HEK293 (cell line): ENCODE measurements around the gene CSNK1A1L.

ENCODE experiments used
- CTCF ChIP-seq: fragments of 450-650 bp; formaldehyde crosslinking; IDR thresholded peaks from 2 replicates; pipeline ENCODE4 v1.5.1; 2016; ENCODE audit warnings: missing biosample characterization, missing genetic modification characterization
- PRDM4 ChIP-seq: fragments of 450-650 bp; formaldehyde crosslinking; IDR thresholded peaks from 2 replicates; pipeline ENCODE4 v1.5.1; 2017; ENCODE audit warnings: missing biosample characterization, missing genetic modification characterization
- SP2 ChIP-seq: fragments of 450-650 bp; formaldehyde crosslinking; IDR thresholded peaks from 2 replicates; pipeline ENCODE4 v1.5.1; 2016; ENCODE audit warnings: missing biosample characterization, missing genetic modification characterization
- ZNF146 ChIP-seq: fragments of 450-650 bp; formaldehyde crosslinking; IDR thresholded peaks from 2 replicates; pipeline ENCODE4 v1.5.1; 2016; ENCODE audit warnings: missing biosample characterization, missing genetic modification characterization
- ZNF513 ChIP-seq: fragments of 450-650 bp; IDR thresholded peaks from 2 replicates; pipeline ENCODE4 v1.5.1; 2018; ENCODE audit warnings: missing biosample characterization, missing genetic modification characterization
- ZNF521 ChIP-seq: fragments of 450-650 bp; formaldehyde crosslinking; IDR thresholded peaks from 2 replicates; pipeline ENCODE4 v1.5.1; 2017; ENCODE audit warnings: missing biosample characterization, mild to moderate bottlenecking, missing genetic modification characterization
- ZNF704 ChIP-seq: fragments of 450-650 bp; formaldehyde crosslinking; IDR thresholded peaks from 2 replicates; pipeline ENCODE4 v1.5.1; 2016; ENCODE audit warnings: missing biosample characterization, missing genetic modification characterization
- ZNF76 ChIP-seq: fragments of 450-650 bp; formaldehyde crosslinking; IDR thresholded peaks from 2 replicates; pipeline ENCODE4; 2016; ENCODE audit warnings: low read depth, missing biosample characterization, missing genetic modification characterization, borderline replicate concordance

- TF ChIP-seq PRDM4 (tag by site-specific recombination) = no peak
- no peak for TF ChIP-seq CTCF (tag by site-specific recombination)
- no peak for TF ChIP-seq ZNF521 (tag by site-specific recombination)
- TF ChIP-seq ZNF76 (tag by site-specific recombination) = no peak
- no peak for TF ChIP-seq ZNF704 (tag by site-specific recombination)
- TF ChIP-seq SP2 (tag by site-specific recombination) = no peak
- TF ChIP-seq ZNF513 (tag by site-specific recombination) = no peak
- TF ChIP-seq ZNF146 (tag by site-specific recombination) = no peak
Observed at GRCh38 chr13:37070956-37071355, 34.5 kb downstream of the CSNK1A1L start.
